ENCODE results near the gene OCA2.

Gene OCA2

GRCh38 chr15:28051955-28052633, 47.0 kb downstream of the OCA2 start:
- Mint-ChIP-seq H3K9me3 (no peaks in the 10 kb centered on the region), H3K4me1 (ENCODE audit: low read depth) (no peaks in the 10 kb centered on the region), H3K4me3 (no peak overlapping the region), H3K27me3 (ENCODE audit: low read depth) (no peaks in the 10 kb centered on the region), H3K36me3 (ENCODE audit: low read depth) (no peaks in the 10 kb centered on the region), H3K27ac (no peak overlapping the region)
- no peak for DNase-seq (ENCODE audit: low spot score)

- H3K4me1 Mint-ChIP-seq (ENCODE audit: low read depth), result no peaks in the 10 kb centered on the region
- DNase-seq (ENCODE audit: low spot score), result no peak
Measured at GRCh38 chr15:28049581-28049980, 49.5 kb downstream of the OCA2 start.

GRCh38 chr15:28047277-28047676, 51.8 kb downstream of the OCA2 start:
- Mint-ChIP-seq H3K36me3 (ENCODE audit: low read depth) (no peaks in the 10 kb centered on the region), H3K27me3 (ENCODE audit: low read depth) (no peaks in the 10 kb centered on the region), H3K4me1 (ENCODE audit: low read depth) (no peaks in the 10 kb centered on the region), H3K4me3 (no peak overlapping the region), H3K27ac (no peak overlapping the region), H3K9me3 (no peaks in the 10 kb centered on the region)
- no peak for DNase-seq (ENCODE audit: low spot score)

More at GRCh38 chr15:28049581-28049980, 49.5 kb downstream of the OCA2 start:
- Mint-ChIP-seq H3K9me3 (no peaks in the 10 kb centered on the region), H3K27ac (no peak overlapping the region), H3K27me3 (ENCODE audit: low read depth) (no peaks in the 10 kb centered on the region), H3K36me3 (ENCODE audit: low read depth) (no peaks in the 10 kb centered on the region), H3K4me3 (no peak overlapping the region)

GRCh38 chr15:28044121-28044672, 54.9 kb downstream of the OCA2 start:
- Mint-ChIP-seq H3K9me3 (no peaks in the 10 kb centered on the region), H3K27me3 (ENCODE audit: low read depth) (peaks cover 4% of the 10 kb centered on the region), H3K27ac (no peak overlapping the region), H3K36me3 (ENCODE audit: low read depth) (no peaks in the 10 kb centered on the region), H3K4me3 (no peak overlapping the region), H3K4me1 (ENCODE audit: low read depth) (no peaks in the 10 kb centered on the region)
- DNase-seq (ENCODE audit: low spot score), result no peak

GRCh38 chr15:28043691-28044091, 55.4 kb downstream of the OCA2 start:
- no peaks in the 10 kb centered on the region for H3K36me3 Mint-ChIP-seq (ENCODE audit: low read depth)
- no peak overlapping the region for H3K27ac Mint-ChIP-seq
- no peak overlapping the region for H3K4me3 Mint-ChIP-seq
- peaks cover 4% of the 10 kb centered on the region for H3K27me3 Mint-ChIP-seq (ENCODE audit: low read depth)
- H3K4me1 Mint-ChIP-seq (ENCODE audit: low read depth), result no peaks in the 10 kb centered on the region
- H3K9me3 Mint-ChIP-seq, result no peaks in the 10 kb centered on the region
- DNase-seq (ENCODE audit: low spot score), result no peak

- DNase-seq (ENCODE audit: low spot score), result no peak
- Mint-ChIP-seq H3K4me3 (no peak overlapping the region), H3K36me3 (ENCODE audit: low read depth) (no peaks in the 10 kb centered on the region), H3K27ac (no peak overlapping the region), H3K9me3 (no peaks in the 10 kb centered on the region), H3K27me3 (ENCODE audit: low read depth) (peaks cover 4% of the 10 kb centered on the region), H3K4me1 (ENCODE audit: low read depth) (no peaks in the 10 kb centered on the region)
Measured at GRCh38 chr15:28037969-28038590, 61.0 kb downstream of the OCA2 start.

GRCh38 chr15:28033443-28033842, 65.7 kb downstream of the OCA2 start:
- Mint-ChIP-seq H3K4me3 (no peak overlapping the region), H3K4me1 (ENCODE audit: low read depth) (no peaks in the 10 kb centered on the region), H3K27ac (no peak overlapping the region), H3K36me3 (ENCODE audit: low read depth) (no peaks in the 10 kb centered on the region), H3K9me3 (no peaks in the 10 kb centered on the region), H3K27me3 (ENCODE audit: low read depth) (no peaks in the 10 kb centered on the region)
- DNase-seq (ENCODE audit: low spot score), result no peak

GRCh38 chr15:28030801-28031200, 68.3 kb downstream of the OCA2 start:
- no peak for DNase-seq (ENCODE audit: low spot score)
- Mint-ChIP-seq H3K4me1 (ENCODE audit: low read depth) (no peaks in the 10 kb centered on the region), H3K27me3 (ENCODE audit: low read depth) (no peaks in the 10 kb centered on the region), H3K9me3 (no peaks in the 10 kb centered on the region), H3K4me3 (no peak overlapping the region), H3K36me3 (ENCODE audit: low read depth) (no peaks in the 10 kb centered on the region), H3K27ac (no peak overlapping the region)

GRCh38 chr15:28027714-28028076, 71.4 kb downstream of the OCA2 start:
- Mint-ChIP-seq H3K27ac (no peak overlapping the region), H3K9me3 (no peaks in the 10 kb centered on the region), H3K36me3 (ENCODE audit: low read depth) (no peaks in the 10 kb centered on the region), H3K4me1 (ENCODE audit: low read depth) (no peaks in the 10 kb centered on the region), H3K4me3 (no peak overlapping the region), H3K27me3 (ENCODE audit: low read depth) (no peaks in the 10 kb centered on the region)
- no peak for DNase-seq (ENCODE audit: low spot score)

GRCh38 chr15:28026764-28027713, 72.1 kb downstream of the OCA2 start:
- no peaks in the 10 kb centered on the region for H3K27me3 Mint-ChIP-seq (ENCODE audit: low read depth)
- H3K9me3 Mint-ChIP-seq, result no peaks in the 10 kb centered on the region
- no peaks in the 10 kb centered on the region for H3K4me1 Mint-ChIP-seq (ENCODE audit: low read depth)
- H3K36me3 Mint-ChIP-seq (ENCODE audit: low read depth), result no peaks in the 10 kb centered on the region
- DNase-seq (ENCODE audit: low spot score), result no peak
- no peak overlapping the region for H3K4me3 Mint-ChIP-seq
- no peak overlapping the region for H3K27ac Mint-ChIP-seq

- Mint-ChIP-seq H3K9me3 (no peaks in the 10 kb centered on the region), H3K36me3 (ENCODE audit: low read depth) (no peaks in the 10 kb centered on the region), H3K4me1 (ENCODE audit: low read depth) (no peaks in the 10 kb centered on the region), H3K4me3 (no peak overlapping the region), H3K27me3 (ENCODE audit: low read depth) (no peaks in the 10 kb centered on the region), H3K27ac (no peak overlapping the region)
- no peak for DNase-seq (ENCODE audit: low spot score)
Measured at GRCh38 chr15:28026221-28026620, 72.9 kb downstream of the OCA2 start.

- no peak for DNase-seq (ENCODE audit: low spot score)
- Mint-ChIP-seq H3K27me3 (ENCODE audit: low read depth) (no peaks in the 10 kb centered on the region), H3K4me1 (ENCODE audit: low read depth) (no peaks in the 10 kb centered on the region), H3K4me3 (no peak overlapping the region), H3K9me3 (no peaks in the 10 kb centered on the region), H3K36me3 (ENCODE audit: low read depth) (no peaks in the 10 kb centered on the region), H3K27ac (no peak overlapping the region)
Measured at GRCh38 chr15:28025413-28025812, 73.7 kb downstream of the OCA2 start.

- no peaks in the 10 kb centered on the region for H3K9me3 Mint-ChIP-seq
- no peak overlapping the region for H3K4me3 Mint-ChIP-seq
- no peaks in the 10 kb centered on the region for H3K27me3 Mint-ChIP-seq (ENCODE audit: low read depth)
- DNase-seq (ENCODE audit: low spot score), result no peak
- no peaks in the 10 kb centered on the region for H3K36me3 Mint-ChIP-seq (ENCODE audit: low read depth)
- H3K27ac Mint-ChIP-seq, result no peak overlapping the region
- H3K4me1 Mint-ChIP-seq (ENCODE audit: low read depth), result no peaks in the 10 kb centered on the region
Measured at GRCh38 chr15:28024889-28025250, 74.2 kb downstream of the OCA2 start.

Measured in T-helper 2 cell treated with Interferon-gamma antibody and Interleukin-4, amounts not matched to agents 5 μg/mL and 100 μg/mL, for 36 hours (primary cell).